Globus pallidus (tissue), 1 donor: ENCODE results near the gene TCL1A.
"Not testable (repeated sequence)": the region's sequence is repeated elsewhere in the genome, so short reads cannot be mapped to it uniquely, and the experiment has no call there.

ENCODE experiments used
- DNase-seq: peaks from one replicate; pipeline ENCODE4 v3.0.0-alpha.2; 2015; ENCODE audit warnings: low spot score

Gene TCL1A

DNA sequence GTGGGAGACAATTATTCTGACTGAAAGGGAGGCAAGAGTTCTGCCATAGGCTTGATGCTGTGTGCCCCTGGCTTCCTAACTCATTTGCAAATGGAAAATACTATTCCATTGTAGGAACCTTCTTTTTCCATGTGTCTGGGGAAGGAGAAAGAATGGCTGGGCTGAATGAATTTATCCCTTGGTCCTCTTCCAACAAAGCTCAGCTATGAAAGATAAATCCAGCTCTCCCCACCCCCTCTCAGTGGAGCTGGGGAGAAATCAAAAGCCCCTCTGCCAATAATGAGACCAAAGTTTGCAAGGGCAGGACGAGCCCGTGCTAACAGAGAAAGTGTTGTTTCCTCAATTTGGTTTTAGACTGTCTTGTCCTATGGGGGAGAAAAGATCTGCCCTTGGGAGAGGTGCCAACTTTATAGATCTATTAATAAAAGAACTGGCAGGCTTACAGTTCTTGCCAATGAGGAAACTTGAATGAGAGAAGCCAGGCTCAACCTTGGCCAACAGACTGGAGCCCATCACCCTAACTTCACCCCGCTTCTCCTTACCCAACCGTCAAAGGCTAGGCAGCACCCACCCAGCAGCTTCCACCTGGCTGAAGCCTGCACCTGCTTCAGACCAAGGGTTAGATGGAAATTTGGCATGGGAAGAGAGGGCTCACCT is 36.6 kb downstream of the TCL1A start:
- DNase-seq = no peak

DNA sequence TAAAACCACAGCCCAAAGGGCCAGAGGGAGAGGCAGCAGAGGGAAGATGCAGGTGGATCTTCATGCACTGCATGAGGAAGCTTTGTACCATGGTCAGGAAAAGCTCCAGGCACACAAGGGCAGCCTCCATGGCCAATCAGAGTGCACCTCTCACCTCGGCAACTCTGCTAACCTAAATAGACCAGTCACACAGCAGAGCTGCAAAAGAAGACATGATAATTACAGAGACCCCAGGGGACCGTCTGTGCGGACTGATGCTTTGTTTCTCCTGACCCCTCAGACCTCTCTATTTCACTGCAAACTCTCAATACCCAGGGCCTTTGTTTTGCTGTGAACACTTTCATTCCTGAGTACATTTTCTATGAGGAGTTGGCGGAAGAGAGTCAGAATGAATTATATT is 38.4 kb downstream of the TCL1A start:
- DNase-seq = no peak

DNA sequence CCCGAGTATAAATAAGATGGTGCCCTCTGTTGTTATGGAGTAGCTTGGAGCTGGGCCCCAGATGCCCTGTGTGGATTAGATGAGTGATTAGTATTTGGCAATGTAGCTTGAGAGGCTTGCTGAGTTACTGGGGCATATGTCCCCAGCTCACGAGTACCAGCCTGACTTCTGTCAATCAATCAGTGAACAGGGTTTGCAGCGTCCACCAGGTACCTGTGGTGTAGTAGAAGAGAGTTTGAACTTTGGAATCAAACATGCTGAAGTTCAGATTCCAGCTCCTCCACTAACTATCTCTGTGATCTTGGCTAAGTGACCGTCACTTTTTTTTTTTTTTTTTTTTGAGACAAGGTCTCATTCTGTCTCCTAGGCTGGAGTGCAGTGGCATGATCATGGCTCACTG is 39.3 kb downstream of the TCL1A start:
- DNase-seq = no peak

DNA sequence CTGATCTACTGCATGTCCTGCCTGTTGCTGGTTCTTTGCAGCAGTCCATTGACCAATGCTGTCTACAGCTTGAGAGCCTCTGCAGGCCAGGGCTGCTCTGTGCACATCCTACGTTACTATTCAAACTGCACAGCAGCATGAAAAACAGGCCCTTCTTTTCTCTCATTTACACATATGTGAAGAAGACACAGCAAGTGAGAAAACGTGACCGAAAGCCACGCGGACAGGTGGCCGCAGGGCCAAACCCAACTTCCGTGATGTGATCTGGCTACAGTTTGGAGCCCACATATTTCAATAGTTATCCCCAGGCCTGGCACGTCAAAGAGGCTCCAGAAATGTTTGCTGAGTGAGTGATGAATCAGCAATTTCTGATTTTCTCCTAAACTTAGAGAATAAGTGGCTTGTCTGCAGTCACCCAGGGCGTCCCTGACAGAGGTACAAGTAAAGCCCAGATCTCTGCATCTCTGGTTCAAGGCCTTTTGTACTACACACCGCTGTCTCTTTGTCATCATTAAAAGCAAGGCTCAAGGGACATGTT is 45.6 kb downstream of the TCL1A start:
- no peak for DNase-seq

DNA sequence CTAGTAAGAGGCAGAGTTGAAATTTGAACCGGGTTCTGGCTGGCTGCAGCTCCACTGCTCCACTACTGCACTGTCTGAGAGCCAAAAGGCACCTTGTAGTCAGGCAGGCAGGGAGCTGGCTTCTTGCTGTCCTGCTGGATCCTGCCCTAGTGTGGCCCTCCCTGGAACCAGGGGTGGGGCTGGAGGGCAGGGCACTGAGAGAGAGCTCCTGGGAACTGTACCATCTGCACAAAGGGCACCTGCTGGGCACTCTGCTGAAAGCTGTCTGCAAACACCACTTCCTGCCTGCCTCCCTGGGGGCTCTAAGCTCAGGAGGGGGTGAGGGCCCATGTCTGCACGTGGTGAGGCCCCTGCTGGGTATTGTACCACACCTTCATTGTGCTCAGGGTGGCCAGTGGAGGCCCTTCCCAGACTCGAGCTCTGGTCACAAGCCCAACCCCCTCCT is 46.7 kb downstream of the TCL1A start:
- DNase-seq = no peak

DNA sequence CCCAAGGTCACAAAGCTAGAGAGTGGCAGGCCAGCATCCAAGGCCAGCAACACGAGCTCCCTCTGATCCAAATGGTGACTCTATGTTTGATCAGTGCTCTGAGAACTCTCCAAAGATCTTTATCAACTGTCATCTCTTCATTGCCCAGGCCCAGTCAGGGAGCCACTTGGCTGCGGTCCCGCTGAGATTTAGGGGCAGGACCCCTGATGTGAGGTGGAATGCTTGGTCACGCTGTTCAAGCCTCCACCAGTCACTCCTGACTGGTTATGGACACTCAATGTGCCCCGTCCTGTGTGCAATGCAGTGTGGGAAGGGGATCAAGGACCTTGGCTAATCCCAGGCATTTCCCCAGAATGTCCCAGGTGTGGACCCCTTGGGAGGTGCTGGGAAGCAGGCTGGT is 47.5 kb downstream of the TCL1A start:
- DNase-seq = no peak

DNA sequence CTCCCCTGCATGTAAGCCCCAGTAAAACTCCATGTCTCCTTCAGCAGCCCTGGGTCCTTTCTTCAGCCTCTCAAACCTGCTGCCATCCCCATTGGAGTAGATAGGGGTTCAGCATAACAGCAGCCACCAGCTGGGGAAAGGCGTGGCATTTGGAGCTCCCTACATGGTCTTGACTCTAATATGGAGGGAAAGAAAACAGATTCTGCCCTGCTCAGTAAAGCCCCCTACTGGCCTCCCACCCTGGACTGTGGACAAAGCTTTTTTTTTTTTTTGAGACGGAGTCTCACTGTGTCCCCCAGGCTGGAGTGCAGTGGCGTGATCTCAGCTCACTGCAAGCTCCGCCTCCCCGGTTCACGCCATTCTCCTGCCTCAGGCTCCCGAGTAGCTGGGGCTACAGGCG is 48.4 kb downstream of the TCL1A start:
- DNase-seq = not testable (repeated sequence)

DNA sequence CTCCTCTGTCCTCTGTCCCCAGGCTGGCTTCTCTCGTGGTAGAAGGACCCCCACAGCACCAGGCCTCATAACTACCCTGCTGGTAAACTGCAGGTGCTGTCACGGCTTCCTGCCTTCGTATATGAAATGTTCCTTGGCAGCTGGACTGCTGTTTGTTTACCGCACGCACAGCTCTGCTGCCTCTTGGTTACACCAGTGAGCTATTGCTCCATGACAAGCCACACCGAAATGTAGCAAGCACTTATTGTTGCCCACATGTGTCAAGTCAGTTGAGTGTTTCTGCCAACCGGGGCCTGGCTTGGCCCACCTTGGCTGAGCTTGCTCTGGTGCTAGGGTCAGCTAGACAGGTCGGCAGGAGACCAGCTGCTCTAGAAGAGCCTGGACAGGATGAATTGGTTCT is 49.4 kb downstream of the TCL1A start:
- DNase-seq = no peak

DNA sequence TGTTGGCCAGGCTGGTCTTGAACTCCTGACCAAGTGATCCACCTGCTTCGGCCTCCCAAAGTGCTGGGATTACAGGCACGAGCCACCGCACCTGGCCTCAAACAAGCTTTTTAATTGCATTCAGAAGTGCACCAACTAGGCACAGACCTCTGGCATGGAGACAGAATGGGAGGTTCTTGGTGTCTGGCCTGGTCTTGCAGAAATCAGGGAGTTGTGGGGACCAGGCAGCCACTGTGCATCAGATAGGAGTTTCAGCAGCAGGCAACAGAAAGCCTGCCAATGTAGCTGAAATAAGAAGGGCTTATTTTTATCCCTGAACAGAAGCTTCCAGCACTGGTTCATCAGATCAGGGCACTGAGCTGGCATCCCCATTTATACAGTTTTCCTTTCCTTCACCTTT is 49.9 kb downstream of the TCL1A start:
- no peak for DNase-seq

DNA sequence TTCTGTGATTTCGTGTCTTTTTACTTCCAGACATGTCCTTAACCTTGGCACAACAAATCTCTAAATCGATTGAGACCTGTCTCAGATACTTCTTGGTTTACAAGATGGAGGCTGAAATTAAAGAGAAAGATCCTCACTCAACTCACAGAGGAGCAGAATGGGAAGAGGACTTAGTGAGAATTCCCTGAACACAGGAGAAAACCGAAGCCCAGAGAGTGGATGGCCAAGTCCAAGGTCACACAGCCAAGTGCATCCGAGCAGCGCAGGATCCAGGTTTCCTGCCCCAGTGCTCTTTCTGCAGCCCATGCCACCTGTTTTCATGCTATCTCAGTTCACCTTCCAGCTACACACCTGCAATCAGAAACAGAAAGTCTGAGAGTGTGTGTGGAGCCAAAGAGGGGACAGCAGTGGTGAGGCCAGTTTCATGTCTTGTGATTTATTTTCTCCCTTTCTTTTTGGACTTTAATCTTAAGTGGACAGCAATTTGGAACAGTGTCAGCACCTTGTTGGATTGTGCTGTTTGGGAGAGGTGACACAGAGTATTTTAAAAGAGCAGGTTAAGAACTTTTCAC is 50.6 kb downstream of the TCL1A start:
- no peak for DNase-seq

DNA sequence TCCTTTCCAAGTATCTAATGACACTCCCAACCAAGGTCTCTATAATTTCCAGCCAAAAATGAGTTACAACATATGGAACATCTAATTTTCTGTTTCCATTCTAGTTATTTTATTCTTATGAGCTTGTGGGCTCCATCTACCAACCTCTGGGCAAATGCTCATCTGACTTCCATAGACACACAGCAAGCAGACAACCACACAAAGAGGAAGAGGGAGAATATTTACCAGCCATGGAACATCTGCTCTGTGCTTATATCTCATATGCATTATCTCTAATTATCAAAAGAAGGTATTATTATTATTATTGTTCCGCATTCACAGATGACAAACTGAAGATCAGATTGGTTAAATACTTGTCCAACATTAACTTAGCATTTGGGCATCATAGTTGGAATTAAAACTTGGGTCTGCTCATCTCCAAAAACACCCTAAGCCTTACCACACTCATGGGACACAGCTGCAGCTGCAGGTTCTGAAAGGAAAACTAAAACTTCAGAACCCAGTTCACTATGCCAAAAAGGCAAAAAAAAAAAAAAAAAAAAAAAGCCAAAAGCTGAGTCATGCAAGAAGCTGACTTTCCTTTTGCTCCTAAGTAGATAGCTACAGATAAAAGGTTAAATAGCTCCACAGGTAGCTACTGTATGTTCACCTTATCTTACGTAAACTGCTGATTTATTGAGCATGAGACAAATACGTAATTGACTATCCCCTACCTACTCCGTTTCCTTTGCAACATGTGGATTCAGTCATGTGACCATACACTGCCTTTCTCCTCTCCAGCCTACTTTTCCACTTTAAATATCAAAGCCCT is 51.3 kb downstream of the TCL1A start:
- DNase-seq = no peak

DNA sequence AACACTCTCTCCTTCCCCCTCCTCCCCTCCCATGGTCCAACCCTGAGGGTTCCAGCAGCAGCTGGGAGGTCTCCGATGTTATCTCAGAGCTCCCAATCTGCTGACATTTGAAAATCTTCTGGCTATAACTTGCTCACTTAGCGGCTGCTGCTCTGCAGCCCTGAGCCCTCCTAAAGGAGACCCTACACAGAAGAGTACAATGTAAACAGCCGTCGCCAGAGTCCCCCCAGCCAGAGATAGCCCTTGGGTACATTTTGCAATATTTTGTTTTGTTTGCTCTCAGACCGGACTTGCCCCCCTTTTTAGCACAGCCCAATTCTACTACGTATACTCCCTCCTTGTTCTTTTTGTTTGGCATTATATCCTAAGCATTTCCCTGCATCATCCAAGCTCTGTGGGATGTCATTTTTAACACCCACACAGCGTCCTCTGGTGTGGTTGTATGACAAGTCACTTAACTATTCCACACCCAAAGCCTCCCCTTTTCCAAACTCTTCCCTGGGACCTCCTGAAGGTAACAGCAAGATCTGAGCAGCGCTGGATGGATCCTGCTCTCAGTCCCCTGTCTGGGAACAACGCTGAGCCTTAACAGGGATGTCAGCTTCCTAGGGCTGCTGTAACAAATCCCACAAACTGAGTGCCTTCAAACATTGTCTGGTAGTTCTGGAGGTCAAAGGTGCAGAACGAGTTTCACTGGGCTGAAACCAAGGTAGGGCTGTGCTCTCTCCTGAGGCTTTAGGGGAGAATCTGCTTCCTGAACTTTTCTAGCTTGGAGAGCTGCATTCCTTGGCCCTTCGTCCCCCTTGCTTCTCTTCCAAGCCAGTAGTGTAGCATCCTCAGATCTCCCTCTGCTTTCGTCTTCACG is 53.0 kb downstream of the TCL1A start:
- no peak for DNase-seq

DNA sequence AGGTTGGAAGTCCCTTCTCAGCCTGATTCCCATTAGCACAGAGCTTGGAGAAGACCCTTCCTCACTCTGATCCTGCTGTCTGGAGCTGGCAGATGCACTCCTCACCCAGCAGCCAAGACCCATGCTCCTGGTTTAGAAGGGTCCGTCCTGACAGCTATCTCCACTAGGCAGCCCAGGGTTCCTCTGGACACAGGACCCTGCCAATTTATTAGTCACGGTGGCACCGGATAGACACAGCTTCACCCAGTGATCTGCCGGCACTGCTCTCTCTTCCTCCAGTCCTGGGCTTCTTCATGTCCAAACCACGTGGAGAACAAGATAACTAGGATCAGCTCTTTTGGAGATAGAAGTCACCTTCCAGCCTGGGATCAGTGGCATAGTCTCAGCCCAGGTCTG is 53.9 kb downstream of the TCL1A start:
- DNase-seq = no peak
